ENCODE results near the gene PSME3.
A peak's percentile ranks its signal among the peaks of the same experiment; 100 is the strongest.

PSME3 gene

GRCh38 chr17:42817866-42818265 lies 15.3 kb upstream of the PSME3 start:
- DNase-seq (ENCODE audit: low spot score) = no peak

- no peak for DNase-seq (ENCODE audit: low spot score)
Observed at GRCh38 chr17:42818379-42818778, 14.8 kb upstream of the PSME3 start.

GRCh38 chr17:42819939-42820535 lies 13.2 kb upstream of the PSME3 start:
- DNase-seq (ENCODE audit: low spot score) = peak; percentile 47

GRCh38 chr17:42821176-42821575 lies 12.0 kb upstream of the PSME3 start:
- no peak for DNase-seq (ENCODE audit: low spot score)

GRCh38 chr17:42827472-42827871 lies 5.7 kb upstream of the PSME3 start:
- DNase-seq (ENCODE audit: low spot score) = no peak

- no peak for DNase-seq (ENCODE audit: low spot score)
Observed at GRCh38 chr17:42830971-42831370, 2.2 kb upstream of the PSME3 start.

- no peak for DNase-seq (ENCODE audit: low spot score)
Observed at GRCh38 chr17:42832213-42832933, 824 bp upstream of the PSME3 start.

GRCh38 chr17:42833767-42834422 lies 698 bp downstream of the PSME3 start:
- no peak for DNase-seq (ENCODE audit: low spot score)

- no peak for DNase-seq (ENCODE audit: low spot score)
Observed at GRCh38 chr17:42835732-42836131, 2.5 kb downstream of the PSME3 start.

- DNase-seq (ENCODE audit: low spot score) = peak; percentile 53
Observed at GRCh38 chr17:42841975-42842685, 8.9 kb downstream of the PSME3 start.

- peak; percentile 82 for DNase-seq (ENCODE audit: low spot score)
Observed at GRCh38 chr17:42843358-42843934, 10.2 kb downstream of the PSME3 start.

GRCh38 chr17:42844271-42844670 lies 11.1 kb downstream of the PSME3 start, which contains the start of gene AOC2:
AOC2 (plus strand) TSS chr17:42844580; CDS start chr17:42844627, 47 bp downstream.
- DNase-seq (ENCODE audit: low spot score) = no peak

GRCh38 chr17:42844761-42845555 lies 11.8 kb downstream of the PSME3 start:
- no peak for DNase-seq (ENCODE audit: low spot score)

GRCh38 chr17:42845556-42845917 lies 12.3 kb downstream of the PSME3 start:
- no peak for DNase-seq (ENCODE audit: low spot score)

- DNase-seq (ENCODE audit: low spot score) = no peak
Observed at GRCh38 chr17:42845918-42846593, 12.9 kb downstream of the PSME3 start.

- peak; percentile 58 for DNase-seq (ENCODE audit: low spot score)
Observed at GRCh38 chr17:42846594-42847280, 13.5 kb downstream of the PSME3 start.

- DNase-seq (ENCODE audit: low spot score) = no peak
Observed at GRCh38 chr17:42848093-42848492, 14.9 kb downstream of the PSME3 start.

GRCh38 chr17:42849031-42849430 lies 15.8 kb downstream of the PSME3 start:
- DNase-seq (ENCODE audit: low spot score) = no peak

- DNase-seq (ENCODE audit: low spot score) = no peak
Observed at GRCh38 chr17:42849451-42850181, 16.4 kb downstream of the PSME3 start.

- DNase-seq (ENCODE audit: low spot score) = no peak
Observed at GRCh38 chr17:42850954-42851353, 17.8 kb downstream of the PSME3 start, which contains the start of gene AOC3. AOC3 (plus strand) TSS chr17:42851199; CDS start chr17:42851344, 145 bp downstream.

All from AG08396 (cell line).